Transverse colon (tissue), 4 donors: ENCODE data around the gene DKK3. TPM values are rescaled to one million over a fixed set of nuclear protein-coding genes. Genes with fewer than 3 reads are reported as not detected.

Source experiments
- DNase-seq: peaks from one replicate; pipeline ENCODE4 v3.0.0-alpha.2; 2019
- H3K27ac ChIP-seq, 4 donors: fragments of 200-600 bp; sonication (generic); 2 replicates each; pipeline ENCODE4 v1.5.1; 2016 to 2018; ENCODE audit warnings: inconsistent platforms in 4 of 4
- H3K27me3 ChIP-seq: fragments of 200-600 bp; sonication (generic); 2 replicates; pipeline ENCODE4 v1.5.1; 2017; ENCODE audit warnings: inconsistent platforms
- H3K36me3 ChIP-seq, 4 donors: fragments of 200-600 bp; sonication (generic); 2 replicates each; pipeline ENCODE4 v1.5.1; 2017 to 2019; ENCODE audit warnings: inconsistent platforms in 4 of 4
- H3K4me1 ChIP-seq, 4 donors: fragments of 200-600 bp; sonication (generic); 2 replicates each; pipeline ENCODE4 v1.5.1; 2017 to 2020; ENCODE audit warnings: inconsistent platforms in 4 of 4
- H3K4me3 ChIP-seq, 4 donors: fragments of 200-600 bp; sonication (generic); 1 replicate in 1 of 4; 2 replicates in 3 of 4; pipeline versions ENCODE4 v1.5.1 to v1.6.1; 2017 to 2019; ENCODE audit warnings: inconsistent platforms in 4 of 4
- H3K9me3 ChIP-seq, 2 donors: fragments of 200-600 bp; sonication (generic); 2 replicates each; pipeline ENCODE4 v1.5.1; 2017 to 2019; ENCODE audit warnings: inconsistent platforms in 2 of 2
- EP300 ChIP-seq: sonication (generic); formaldehyde crosslinking; IDR thresholded peaks from one replicate; pipeline ENCODE4 v1.6.1; 2017; ENCODE audit warnings: antibody characterized with exemption, low read depth
- POLR2A ChIP-seq: fragments of 450-650 bp; IDR thresholded peaks from one replicate; pipeline ENCODE4 v1.6.1; 2016; ENCODE audit warnings: antibody characterized with exemption, mild to moderate bottlenecking, moderate library complexity
- POLR2AphosphoS5 ChIP-seq, 3 donors: sonication (generic); formaldehyde crosslinking; IDR thresholded peaks; one replicate each; pipeline ENCODE4 v1.6.1; 2016; ENCODE audit warnings: antibody characterized with exemption in 3 of 3
- WGBS, 2 donors: methylation state at CpG; one replicate each; pipeline ENCODE4 v1.1.5; 2018; ENCODE audit warnings: low coverage in 1 of 2; 5-methylcytosine and 5-hydroxymethylcytosine counted together
- in situ Hi-C, 4 donors: fragments of 200-750 bp; cut with MboI; loops; one replicate each; pipeline versions ENCODE4 v1.15.0 to v1.15.1; 2017; ENCODE audit warnings: low sequenced_read_pairs in 3 of 4, low pct_ligation_motif_present in 1 of 4, low pct_unique_long_range_greater_than_20kb in 1 of 4
- intact Hi-C: fragments of 100-400 bp; cut with DNase I; formaldehyde crosslinking; loops from one replicate; pipeline ENCODE4 v1.15.1; 2023; ENCODE audit warnings: low total_unique reads
- total RNA-seq, 4 donors: library from RNA; depleted of rRNA; stranded (reverse); fragments of >200 nt; gene quantifications; one replicate each; pipeline ENCODE4 v1.1.0, GENCODE V29; 2016
- TF ChIP-seq, protein P1 (sequence below), 5 experiments: fragments of 200-600 bp in 3 of 5; fragments of 450-650 bp in 2 of 5; sonication (generic) in 3 of 5; IDR thresholded peaks; 1 replicate in 2 of 5; 2 replicates in 3 of 5; pipeline ENCODE4 v1.5.1; 2016 to 2017; ENCODE audit warnings: antibody characterized with exemption in 5 of 5, inconsistent platforms in 3 of 5, mild to moderate bottlenecking in 2 of 5, moderate library complexity in 1 of 5

DKK3 gene
- total RNA-seq, 4 donors from 2014 or later, result 27.2 to 181 (median 40.1) TPM

DNA sequence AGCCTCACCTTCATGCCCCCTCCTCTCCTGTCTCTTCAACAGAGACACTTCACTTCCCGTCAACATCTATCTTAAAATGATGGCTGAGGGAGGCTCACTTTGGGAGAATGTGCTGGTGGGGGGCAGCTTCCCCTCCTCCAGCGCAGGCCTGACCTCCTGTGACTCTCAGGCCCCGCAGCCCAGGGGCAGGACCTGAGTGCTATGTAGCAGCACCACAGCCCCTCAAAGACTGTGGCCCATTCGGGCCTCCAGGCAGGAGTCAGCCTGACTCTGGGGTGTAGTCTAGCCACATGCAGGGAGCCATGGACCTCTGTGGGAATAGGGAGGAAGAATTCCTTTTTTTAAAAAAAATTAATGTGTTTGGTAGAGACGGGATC, 43.7 kb downstream of the DKK3 start:
- H3K36me3 ChIP-seq, result no peaks in the 10 kb centered on the region
- no peaks in the 10 kb centered on the region for H3K27me3 ChIP-seq
- no peak for TF ChIP-seq POLR2A
- TF ChIP-seq, protein P1, sequence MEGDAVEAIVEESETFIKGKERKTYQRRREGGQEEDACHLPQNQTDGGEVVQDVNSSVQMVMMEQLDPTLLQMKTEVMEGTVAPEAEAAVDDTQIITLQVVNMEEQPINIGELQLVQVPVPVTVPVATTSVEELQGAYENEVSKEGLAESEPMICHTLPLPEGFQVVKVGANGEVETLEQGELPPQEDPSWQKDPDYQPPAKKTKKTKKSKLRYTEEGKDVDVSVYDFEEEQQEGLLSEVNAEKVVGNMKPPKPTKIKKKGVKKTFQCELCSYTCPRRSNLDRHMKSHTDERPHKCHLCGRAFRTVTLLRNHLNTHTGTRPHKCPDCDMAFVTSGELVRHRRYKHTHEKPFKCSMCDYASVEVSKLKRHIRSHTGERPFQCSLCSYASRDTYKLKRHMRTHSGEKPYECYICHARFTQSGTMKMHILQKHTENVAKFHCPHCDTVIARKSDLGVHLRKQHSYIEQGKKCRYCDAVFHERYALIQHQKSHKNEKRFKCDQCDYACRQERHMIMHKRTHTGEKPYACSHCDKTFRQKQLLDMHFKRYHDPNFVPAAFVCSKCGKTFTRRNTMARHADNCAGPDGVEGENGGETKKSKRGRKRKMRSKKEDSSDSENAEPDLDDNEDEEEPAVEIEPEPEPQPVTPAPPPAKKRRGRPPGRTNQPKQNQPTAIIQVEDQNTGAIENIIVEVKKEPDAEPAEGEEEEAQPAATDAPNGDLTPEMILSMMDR (IDR thresholded peaks at IDR 0.05), result no peak
- DNase-seq, result no peak
- in situ Hi-C loops (no loop called here), intact Hi-C loops (no loop called here)
- 85% methylated on average over 5 of the region's 5 CpGs; no CpG with 5 or more reads in 1 of the 2 donors for WGBS, 2 donors
- H3K4me1 ChIP-seq, result peaks cover 0 to 3% (median 0%) of the 10 kb centered on the region in 4 donors
- no peaks in the 10 kb centered on the region for H3K9me3 ChIP-seq
- no peak overlapping the region for H3K27ac ChIP-seq
- no peak overlapping the region for H3K4me3 ChIP-seq

DNA sequence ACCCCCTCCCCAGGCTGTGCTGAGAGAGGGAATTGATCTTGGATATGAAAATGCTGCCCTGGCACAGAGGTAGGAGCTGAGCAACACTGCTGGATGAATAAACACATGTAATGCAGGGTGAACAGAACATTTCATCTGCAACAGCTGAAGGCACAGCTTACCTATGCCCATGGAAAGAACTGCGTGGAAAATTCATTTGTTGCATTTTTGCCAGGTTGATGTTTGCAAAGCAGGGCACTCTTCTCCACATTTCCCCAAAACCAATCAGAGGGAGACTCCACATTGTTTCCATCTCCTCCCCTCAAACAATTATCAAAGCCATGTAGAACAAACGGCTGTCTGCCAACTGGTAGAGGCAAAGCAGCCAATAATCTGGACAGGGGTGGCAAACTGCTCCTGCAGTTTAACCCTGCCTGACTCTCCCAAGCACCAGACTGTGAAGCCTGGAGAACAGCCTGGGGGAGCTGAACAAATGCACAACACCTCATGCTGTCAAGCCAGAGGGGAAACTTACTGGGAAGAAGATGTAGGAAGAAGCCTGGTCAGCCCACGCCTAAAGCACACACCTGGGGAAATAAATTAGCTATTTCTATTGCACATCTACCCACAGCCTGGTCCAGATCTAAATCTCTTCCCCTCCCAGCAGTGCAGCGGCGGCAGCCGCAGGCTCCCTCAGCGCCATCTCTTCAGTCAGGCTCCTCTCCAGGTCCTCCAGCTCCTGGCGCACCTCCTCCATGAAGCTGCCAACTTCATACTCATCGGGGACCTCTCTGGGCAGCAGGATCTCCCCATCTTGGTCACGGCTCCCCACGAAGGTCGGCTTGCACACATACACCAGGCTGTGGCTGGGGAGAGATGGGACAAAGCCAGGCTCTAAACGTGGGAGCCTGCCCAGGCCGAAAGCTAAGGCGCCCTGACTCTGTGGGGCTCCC, 44.3 kb downstream of the DKK3 start:
- DNase-seq, result no peak
- Histone ChIP-seq H3K4me1 (peaks cover 0 to 3% (median 0%) of the 10 kb centered on the region in 4 donors), H3K9me3 (no peaks in the 10 kb centered on the region), H3K4me3 (no peak overlapping the region), H3K27ac (no peak overlapping the region), H3K36me3 (no peaks in the 10 kb centered on the region), H3K27me3 (no peaks in the 10 kb centered on the region)
- TF ChIP-seq POLR2AphosphoS5 (IDR thresholded peaks at IDR 0.05) (no peak), POLR2A (no peak)
- TF ChIP-seq, protein P1 (IDR thresholded peaks at IDR 0.05), result no peak
- in situ Hi-C loops (no loop called here), intact Hi-C loops (no loop called here)
- WGBS, 2 donors, result 0 to 77% methylated on average over 1 to 15 of the region's 15 CpGs

DNA sequence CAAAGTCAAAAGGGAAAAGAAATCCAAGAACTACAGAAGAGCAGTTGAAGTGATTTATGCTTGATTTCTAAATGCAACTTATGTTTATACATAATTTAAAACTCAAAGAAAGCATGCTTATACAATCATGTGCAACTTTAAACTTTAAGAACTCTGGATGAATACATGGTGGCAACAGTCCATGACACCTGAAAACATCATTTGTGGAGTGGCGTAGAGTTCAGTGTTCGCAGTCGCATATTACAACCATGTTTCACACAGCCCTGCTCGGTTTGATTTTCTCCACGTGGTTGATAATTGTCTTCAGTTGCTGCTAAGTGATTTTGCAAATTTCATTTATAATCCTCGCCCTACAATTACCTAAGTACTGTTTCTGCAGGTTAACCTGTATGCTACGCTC, 45.4 kb downstream of the DKK3 start:
- TF ChIP-seq POLR2A (no peak), POLR2AphosphoS5 (IDR thresholded peaks at IDR 0.05) (no peak), EP300 (no peak)
- TF ChIP-seq, protein P1 (IDR thresholded peaks at IDR 0.05), result no peak
- no peak overlapping the region for H3K4me3 ChIP-seq
- H3K27ac ChIP-seq, result no peak overlapping the region
- H3K36me3 ChIP-seq, result no peaks in the 10 kb centered on the region
- DNase-seq, result no peak
- H3K9me3 ChIP-seq, result no peaks in the 10 kb centered on the region
- WGBS, 2 donors, result 79% methylated on average over 7 of the region's 7 CpGs
- in situ Hi-C loops, result no loop called here
- H3K4me1 ChIP-seq, result peaks cover 0 to 3% (median 0%) of the 10 kb centered on the region in 4 donors
- intact Hi-C loops, result no loop called here
- H3K27me3 ChIP-seq, result no peaks in the 10 kb centered on the region

DNA sequence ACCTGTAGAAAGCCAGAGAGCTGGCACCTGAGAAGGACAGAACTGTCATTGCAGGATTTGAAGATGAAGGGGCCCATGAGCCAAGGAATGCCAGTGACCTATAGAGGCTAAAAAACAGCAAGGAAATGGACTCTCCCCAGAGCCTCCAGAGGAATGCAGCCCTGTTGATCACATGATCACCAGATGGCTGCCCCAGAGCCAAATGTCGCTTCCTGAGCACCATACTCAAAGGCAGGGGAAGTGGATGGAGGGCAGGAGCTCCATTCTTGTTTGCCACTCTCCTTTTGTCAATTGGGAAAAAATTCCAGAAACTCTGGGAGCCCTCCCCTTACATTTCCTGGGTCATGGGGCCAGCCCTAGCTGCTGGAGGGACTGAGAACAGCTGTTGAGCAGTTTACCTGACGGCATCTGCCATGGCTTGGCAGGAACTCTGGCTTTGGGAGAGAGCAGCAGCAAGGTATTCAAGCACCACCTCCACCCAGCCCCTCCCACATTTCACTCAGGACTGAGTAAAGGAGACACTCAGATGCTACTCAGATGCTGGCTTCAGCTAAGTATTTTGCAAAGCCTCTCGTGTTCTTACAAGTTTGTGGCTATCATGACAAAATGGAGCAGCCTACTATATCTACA, 46.9 kb downstream of the DKK3 start:
- Histone ChIP-seq H3K4me1 (peaks cover 0 to under 1% (median 0%) of the 10 kb centered on the region in 4 donors), H3K4me3 (no peak overlapping the region), H3K27me3 (no peaks in the 10 kb centered on the region), H3K27ac (no peak overlapping the region), H3K36me3 (peaks cover 0 to under 1% (median 0%) of the 10 kb centered on the region in 4 donors), H3K9me3 (no peaks in the 10 kb centered on the region)
- TF ChIP-seq EP300, result no peak
- TF ChIP-seq POLR2AphosphoS5 (IDR thresholded peaks at IDR 0.05), result no peak
- TF ChIP-seq, protein P1 (IDR thresholded peaks at IDR 0.05), result no peak
- TF ChIP-seq POLR2A, result no peak
- in situ Hi-C loops, result no loop called here
- no peak for DNase-seq
- intact Hi-C loops, result no loop called here
- WGBS, 2 donors, result 90 to 100% methylated on average over 1 to 3 of the region's 3 CpGs
